Adrenal gland (tissue), 12 donors: ENCODE measurements around the gene UPP1. TPM values are rescaled to one million over a fixed set of nuclear protein-coding genes. Genes with fewer than 3 reads are reported as not detected.
"Not testable (repeated sequence)": the region's sequence is repeated elsewhere in the genome, so short reads cannot be mapped to it uniquely, and the experiment has no call there.

Experiments
- DNase-seq, 7 donors: peaks; one replicate each; pipeline ENCODE4 v3.0.0-alpha.2; 2019 to 2020
- H3K27ac ChIP-seq, 5 donors: fragments of 200-600 bp; sonication (generic) in 4 of 5; 1 replicate in 3 of 5; 2 replicates in 2 of 5; pipeline versions ENCODE4 v1.5.1 to v1.8.0; 2016 to 2020; ENCODE audit warnings: mild to moderate bottlenecking in 1 of 5
- H3K27me3 ChIP-seq: fragments of 200-600 bp; 2 replicates; pipeline ENCODE4 v1.8.0; 2021
- H3K36me3 ChIP-seq, 2 donors: fragments of 200-600 bp; replicated peaks in 1 of 2; 1 replicate in 1 of 2; 2 replicates in 1 of 2; pipeline versions ENCODE4 v1.5.1 to v1.8.0; 2018 to 2022
- H3K4me1 ChIP-seq, 2 donors: fragments of 200-600 bp; replicated peaks in 1 of 2; 1 replicate in 1 of 2; 2 replicates in 1 of 2; pipeline versions ENCODE4 v1.5.1 to v1.8.0; 2018 to 2021
- H3K4me3 ChIP-seq, 4 donors: fragments of 200-600 bp; sonication (generic) in 3 of 4; one replicate each; pipeline ENCODE4 v1.5.1; 2016 to 2018
- H3K9me3 ChIP-seq, 3 donors: fragments of 200-600 bp; sonication (generic) in 1 of 3; replicated peaks in 1 of 3; 1 replicate in 2 of 3; 2 replicates in 1 of 3; pipeline versions ENCODE4 v1.5.1 to v1.8.0; 2016 to 2021
- POLR2A ChIP-seq, 2 donors: fragments of 450-650 bp; IDR thresholded peaks; one replicate each; pipeline ENCODE4 v1.6.1; 2017; ENCODE audit warnings: antibody characterized with exemption in 2 of 2, mild to moderate bottlenecking in 2 of 2, moderate library complexity in 1 of 2
- WGBS, 4 donors: extraction: QIAGEN DNeasy Blood & Tissue Kit in 2 of 4; methylation state at CpG; one replicate each; pipeline versions ENCODE4 v1.1.5 to v1.1.7; 2013 to 2017; 5-methylcytosine and 5-hydroxymethylcytosine counted together
- intact Hi-C, 2 donors: fragments of 100-400 bp; cut with DNase I; formaldehyde crosslinking; loops; one replicate each; pipeline versions ENCODE4 v1.14.1 to v1.15.0; 2022 to 2023
- polyA plus RNA-seq, 3 donors: library from polyadenylated mRNA; stranded (reverse); fragments of 200-250 nt in 2 of 3; fragments of 350-450 nt in 1 of 3; fragmentation: Illumina TruSeq in 1 of 3; extraction: RNeasy Lipid Tissue Mini Kit (QIAGEN cat#74804) in 1 of 3; gene quantifications; one replicate each; pipeline ENCODE4 v1.2.3, GENCODE V29; 2013 to 2014
- total RNA-seq, 9 donors: library from RNA; depleted of rRNA in 4 of 9; stranded (reverse); fragments of >200 nt in 4 of 9; fragments of 120-200 nt in 1 of 9; fragmentation: NEBNext Ultra II Directional in 1 of 9; extraction: Animal tissue kit (Norgen Biotek cat#: 25700) in 1 of 9; gene quantifications; one replicate each; pipeline versions ENCODE4 v1.1.0 to v1.2.4, GENCODE V29; 2013 to 2023
- TF ChIP-seq, protein P1 (sequence below), 6 experiments: fragments of 450-650 bp in 4 of 6; fragments of 200-600 bp in 2 of 6; sonication (generic) in 1 of 6; IDR thresholded peaks; 1 replicate in 5 of 6; 2 replicates in 1 of 6; pipeline versions ENCODE4 v1.5.1 to v1.8.0; 2016 to 2021; ENCODE audit warnings: antibody characterized with exemption in 6 of 6, mild to moderate bottlenecking in 2 of 6, moderate library complexity in 1 of 6
- donor health status: healthy with polysubstance abuse.
- donor health status: Bipolar disorder and iron deficiency.
- donor health status: DM: yes; HTN: yes; CAD: no.
- donor health status: DM: no; HTN: no; CAD: no.
- donor health status: DM: no; HTN: no; CAD: no.
- donor health status: DM: yes; HTN: yes; CAD: no.

The UPP1 gene
- total and polyA plus RNA-seq, 12 donors: 6.9 to 132 (median 24.8) TPM

DNA sequence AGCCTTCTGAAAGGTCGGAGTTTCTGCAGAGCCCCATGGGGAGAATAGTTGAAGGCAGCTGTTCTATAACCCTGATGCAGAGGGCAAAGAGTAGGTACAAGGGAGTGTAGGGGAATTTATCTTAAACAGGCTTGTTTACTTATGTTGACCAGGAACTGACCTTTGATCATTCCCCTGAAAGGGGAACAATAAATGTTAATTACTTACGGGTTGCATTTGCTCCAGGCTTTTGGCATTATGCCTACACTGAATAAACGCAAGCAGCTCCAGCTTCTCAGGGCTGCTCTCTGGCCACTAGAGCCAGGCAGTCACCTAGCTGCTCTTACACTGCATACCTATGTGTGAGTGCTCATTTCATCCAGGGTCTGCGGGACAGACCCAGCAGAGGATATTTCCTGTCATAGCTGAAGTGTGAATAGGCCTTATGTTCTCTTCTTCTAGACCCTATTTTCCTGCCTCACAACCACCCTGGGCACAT is 55.3 kb downstream of the UPP1 start:
- TF ChIP-seq POLR2A (IDR thresholded peaks at IDR 0.05): no peak
- Histone ChIP-seq H3K36me3 (no peaks in the 10 kb centered on the region), H3K9me3 (no peaks in the 10 kb centered on the region), H3K27me3 (no peaks in the 10 kb centered on the region), H3K4me3 (no peak overlapping the region), H3K27ac (no peak overlapping the region), H3K4me1 (no peaks in the 10 kb centered on the region)
- 49 to 62% (median 53%) methylated on average over 4 of the region's 4 CpGs for WGBS, 4 donors
- no peak for DNase-seq
- intact Hi-C loops: no loop called here

DNA sequence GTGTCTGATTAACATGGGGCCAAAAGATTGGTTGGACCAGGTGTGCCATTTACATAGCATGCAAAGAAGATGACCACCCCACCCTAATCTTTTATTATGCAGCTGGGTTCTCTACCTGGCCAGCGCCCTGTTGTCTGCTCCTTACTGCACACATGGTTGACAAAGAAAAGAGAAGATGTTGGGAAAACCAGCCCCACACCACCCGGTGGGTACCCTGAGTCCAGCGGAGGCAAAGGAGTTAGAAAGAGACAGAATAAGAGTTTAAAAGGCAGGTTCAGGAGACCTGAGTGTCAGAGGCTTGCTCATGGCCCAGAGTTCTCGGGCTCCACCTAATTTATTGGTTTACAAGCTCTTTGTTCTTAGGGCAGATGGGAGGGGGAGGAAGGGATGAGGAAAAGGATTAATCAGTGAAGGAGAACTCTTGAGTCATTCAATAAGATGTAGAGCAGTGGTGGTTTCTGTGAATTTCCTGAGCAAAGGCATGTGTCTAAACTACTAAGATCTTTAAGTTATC is 58.1 kb downstream of the UPP1 start:
- no peak overlapping the region for H3K27ac ChIP-seq

DNA sequence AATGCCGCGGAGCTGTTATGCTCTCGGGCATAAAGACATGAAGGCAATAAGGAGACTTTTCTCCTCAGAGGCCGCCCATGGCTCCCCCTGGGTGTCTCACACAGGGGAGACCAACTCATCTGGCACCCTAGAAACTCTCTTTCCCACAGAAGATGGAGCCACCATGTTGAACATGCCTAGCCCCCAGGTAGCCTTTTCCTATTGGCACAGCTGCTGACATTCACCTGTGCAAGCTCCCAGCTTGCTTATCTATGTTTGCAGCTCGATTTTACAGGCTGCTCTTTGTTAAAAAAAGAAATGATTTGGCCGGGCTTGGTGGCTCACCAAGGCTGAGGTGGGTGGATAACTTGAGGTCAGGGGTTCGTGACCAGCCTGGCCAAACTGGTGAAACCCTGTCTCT is 58.6 kb downstream of the UPP1 start:
- H3K27ac ChIP-seq, H3K36me3 ChIP-seq, H3K4me1 ChIP-seq, DNase-seq, H3K4me3 ChIP-seq, H3K27me3 ChIP-seq, intact Hi-C loops, H3K9me3 ChIP-seq: not testable (repeated sequence)
- 62 to 73% (median 66%) methylated on average over 6 to 7 of the region's 7 CpGs for WGBS, 4 donors

More for the DNA sequence above, 58.1 kb downstream of the UPP1 start:
- Histone ChIP-seq H3K36me3 (no peaks in the 10 kb centered on the region), H3K27me3 (no peaks in the 10 kb centered on the region), H3K4me1 (no peaks in the 10 kb centered on the region), H3K4me3 (no peak overlapping the region), H3K9me3 (no peaks in the 10 kb centered on the region)
- no peak for DNase-seq
- intact Hi-C loops: no loop called here
- WGBS, 4 donors: 78 to 84% (median 81%) methylated on average over 4 of the region's 4 CpGs
- TF ChIP-seq POLR2A (IDR thresholded peaks at IDR 0.05): no peak
- TF ChIP-seq, protein P1, sequence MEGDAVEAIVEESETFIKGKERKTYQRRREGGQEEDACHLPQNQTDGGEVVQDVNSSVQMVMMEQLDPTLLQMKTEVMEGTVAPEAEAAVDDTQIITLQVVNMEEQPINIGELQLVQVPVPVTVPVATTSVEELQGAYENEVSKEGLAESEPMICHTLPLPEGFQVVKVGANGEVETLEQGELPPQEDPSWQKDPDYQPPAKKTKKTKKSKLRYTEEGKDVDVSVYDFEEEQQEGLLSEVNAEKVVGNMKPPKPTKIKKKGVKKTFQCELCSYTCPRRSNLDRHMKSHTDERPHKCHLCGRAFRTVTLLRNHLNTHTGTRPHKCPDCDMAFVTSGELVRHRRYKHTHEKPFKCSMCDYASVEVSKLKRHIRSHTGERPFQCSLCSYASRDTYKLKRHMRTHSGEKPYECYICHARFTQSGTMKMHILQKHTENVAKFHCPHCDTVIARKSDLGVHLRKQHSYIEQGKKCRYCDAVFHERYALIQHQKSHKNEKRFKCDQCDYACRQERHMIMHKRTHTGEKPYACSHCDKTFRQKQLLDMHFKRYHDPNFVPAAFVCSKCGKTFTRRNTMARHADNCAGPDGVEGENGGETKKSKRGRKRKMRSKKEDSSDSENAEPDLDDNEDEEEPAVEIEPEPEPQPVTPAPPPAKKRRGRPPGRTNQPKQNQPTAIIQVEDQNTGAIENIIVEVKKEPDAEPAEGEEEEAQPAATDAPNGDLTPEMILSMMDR (IDR thresholded peaks at IDR 0.05): no peak

DNA sequence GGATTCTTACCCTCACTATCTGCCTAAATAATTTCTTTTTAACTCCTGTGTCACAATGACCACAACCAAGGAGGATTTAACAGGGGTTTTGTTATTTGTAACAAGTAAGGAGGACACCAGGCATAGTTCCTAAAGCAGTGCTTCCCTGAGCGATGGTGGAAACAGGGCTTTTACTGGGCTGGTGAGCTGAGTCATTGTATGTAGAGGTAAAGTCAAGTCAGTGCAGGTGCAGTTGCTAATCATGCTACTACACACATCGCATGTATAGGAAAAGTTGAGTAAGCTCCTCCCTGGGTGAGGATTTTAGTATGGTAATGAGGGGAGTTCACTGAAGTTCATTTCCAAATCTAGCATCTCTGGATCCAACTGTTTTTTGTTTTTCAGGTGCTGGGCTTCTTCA is 59.2 kb downstream of the UPP1 start:
- TF ChIP-seq POLR2A (IDR thresholded peaks at IDR 0.05): no peak
- TF ChIP-seq, protein P1 (IDR thresholded peaks at IDR 0.05): no peak
- 79 to 88% (median 84%) methylated on average over 2 of the region's 2 CpGs for WGBS, 4 donors
- no peak overlapping the region for H3K27ac ChIP-seq

DNA sequence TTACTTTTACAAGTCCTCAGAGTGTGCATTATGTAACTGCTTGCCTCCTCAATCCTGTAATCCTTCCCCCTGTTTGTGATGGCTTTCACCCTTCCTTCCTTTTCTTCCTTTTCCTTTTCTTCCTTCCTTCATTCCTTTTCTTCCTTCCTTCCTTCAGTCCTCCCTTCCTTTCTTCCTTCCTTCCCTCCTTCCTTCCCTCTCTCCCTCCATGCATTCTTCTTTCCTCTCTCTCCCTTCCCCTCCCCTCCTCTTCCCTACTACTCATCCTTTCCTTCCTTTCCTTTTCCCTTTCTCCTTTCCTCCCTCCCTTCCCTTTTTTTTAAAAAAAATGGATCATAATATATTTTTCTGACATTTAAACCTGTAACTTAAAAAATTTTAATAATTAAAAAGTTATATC is 60.0 kb downstream of the UPP1 start:
- intact Hi-C loops: no loop called here

More for the DNA sequence above, 59.2 kb downstream of the UPP1 start:
- H3K27me3 ChIP-seq: no peaks in the 10 kb centered on the region
- no peaks in the 10 kb centered on the region for H3K4me1 ChIP-seq
- no peaks in the 10 kb centered on the region for H3K9me3 ChIP-seq
- no peak for DNase-seq
- intact Hi-C loops: no loop called here
- H3K36me3 ChIP-seq: no peaks in the 10 kb centered on the region
- no peak overlapping the region for H3K4me3 ChIP-seq

More for the DNA sequence above, 60.0 kb downstream of the UPP1 start:
- no peak overlapping the region for H3K4me3 ChIP-seq
- no peak overlapping the region for H3K27ac ChIP-seq
- no peaks in the 10 kb centered on the region for H3K4me1 ChIP-seq
- TF ChIP-seq, protein P1 (IDR thresholded peaks at IDR 0.05): no peak
- TF ChIP-seq POLR2A (IDR thresholded peaks at IDR 0.05): no peak
- no peaks in the 10 kb centered on the region for H3K27me3 ChIP-seq
- no peaks in the 10 kb centered on the region for H3K9me3 ChIP-seq
- DNase-seq: no peak
- H3K36me3 ChIP-seq: no peaks in the 10 kb centered on the region
